Endothelial cell of umbilical vein (primary cell): ENCODE results near the gene THSD4. TPM values are rescaled to one million over a fixed set of nuclear protein-coding genes. Genes with fewer than 3 reads are reported as not detected.

Source experiments
- polyA plus RNA-seq, 4 experiments: library from polyadenylated mRNA; depleted of rRNA in 3 of 4; stranded (reverse) in 3 of 4; unstranded in 1 of 4; fragments of >200 nt; gene quantifications; 2 replicates each; pipeline versions ENCODE4 v1.2.1 to v1.2.3, GENCODE V29; 2011 to 2012; ENCODE audit warnings: missing spikeins in 1 of 4
- total RNA-seq: library from RNA; stranded (reverse); gene quantifications from 2 replicates; pipeline ENCODE4 v1.2.3, GENCODE V29; 2021

THSD4 gene
- total and polyA plus RNA-seq, 2 donors (not counting 3 experiments of a cell fraction or from before 2014, with no cell fraction given) = 9.9 to 25.4 TPM

Other genes starting within 250 kb of the THSD4 start
- 2.7 and 4.0 TPM in 2 replicates for gene THAP10, start 223.0 kb upstream of the THSD4 start, total RNA-seq
- 1.7 TPM in 2 replicates for gene THAP10, start 223.0 kb upstream of the THSD4 start, polyA plus RNA-seq
- 6.6 and 7.4 TPM in 2 replicates for gene LRRC49, start 222.6 kb upstream of the THSD4 start, total RNA-seq
- gene LRRC49, start 222.6 kb upstream of the THSD4 start, polyA plus RNA-seq = 3.0 and 3.7 TPM in 2 replicates